ENCODE measurements around the gene CST9L.

DNA sequence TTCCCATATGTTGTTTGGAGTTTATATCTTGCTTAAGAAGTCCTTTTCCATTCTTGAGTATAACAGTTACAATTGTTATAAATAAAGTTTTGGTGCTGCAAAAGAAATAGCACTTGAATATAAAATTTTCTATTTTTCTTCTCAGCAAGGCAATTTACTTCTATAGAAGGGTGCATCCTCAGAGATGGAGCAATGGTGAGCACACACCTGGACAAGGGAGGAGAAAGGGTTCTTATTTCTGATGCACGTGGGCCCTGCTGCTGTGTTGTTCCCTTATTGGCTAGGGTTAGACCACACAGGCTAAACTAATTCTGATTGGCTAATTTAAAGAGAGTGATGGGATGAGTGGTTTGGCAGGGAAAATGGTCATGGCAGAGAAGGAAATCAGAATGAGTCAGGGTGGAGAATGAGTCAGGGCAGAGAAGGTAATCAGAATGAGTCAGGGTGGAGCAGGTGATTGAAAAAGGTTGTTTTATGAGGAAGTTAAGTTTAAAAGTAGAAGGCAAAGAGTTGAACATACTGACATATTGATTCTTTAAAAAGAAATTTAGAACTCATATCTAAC, 39.3 kb downstream of the CST9L start:
- TF ChIP-seq POLR2AphosphoS5 (IDR thresholded peaks at IDR 0.05; ENCODE audit: low read depth, low read length) (no peak), TAF1 (IDR thresholded peaks at IDR 0.05; ENCODE audit: borderline replicate concordance, low read depth, low read length) (no peak), POLR2A (IDR thresholded peaks at IDR 0.05; ENCODE audit: low read depth, low read length) (no peak)

Data from GM12892 (cell line).